Measurements from ENCODE around the gene CLIP4.

DNA sequence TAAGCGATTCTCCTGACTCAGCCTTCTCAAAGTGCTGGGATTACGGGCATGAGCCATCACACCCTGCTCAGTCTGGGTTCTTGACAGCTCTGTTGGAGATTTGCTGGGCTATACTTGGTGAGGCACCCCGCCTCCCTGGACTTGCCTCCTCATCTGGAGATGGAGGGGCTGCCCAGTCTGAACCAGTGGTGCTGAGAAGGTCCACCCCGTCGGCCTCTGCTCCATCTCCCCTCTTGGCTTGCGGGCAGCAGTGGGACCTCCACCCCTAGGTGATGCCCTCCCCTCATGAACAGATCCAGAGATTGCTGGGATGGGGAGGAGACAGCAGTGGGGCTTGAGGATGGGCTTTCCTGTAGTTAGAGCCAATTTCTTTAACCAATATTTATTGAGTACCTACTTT, 120.9 kb downstream of the CLIP4 start:
- TF ChIP-seq CTCF (IDR thresholded peaks at IDR 0.05 in 8 of 11, conservative IDR thresholded peaks at IDR 0.05 in 3 of 11) (no peak), POLR2AphosphoS5 (IDR thresholded peaks at IDR 0.05) (no peak)
